HG02642 (cell line): ENCODE results near the gene PRAMEF12.
"Not testable (repeated sequence)": the region's sequence is repeated elsewhere in the genome, so short reads cannot be mapped to it uniquely, and the experiment has no call there.

ENCODE experiments used
- ATAC-seq: cut with Tn5 transposase; IDR thresholded peaks from one replicate; pipeline ENCODE4 v1.9.1; 2021; ENCODE audit warnings: mild to moderate bottlenecking; ENCODE audit not compliant: unreplicated experiment, poor library complexity

Gene PRAMEF12

GRCh38 chr1:12769976-12770505, 3.5 kb upstream of the PRAMEF12 start:
- ATAC-seq: no peak

GRCh38 chr1:12770620-12771019, 2.9 kb upstream of the PRAMEF12 start:
- ATAC-seq: no peak

- no peak for ATAC-seq
These were observed 2.4 kb upstream of the PRAMEF12 start for GRCh38 chr1:12771186-12771585.

- no peak for ATAC-seq
These were observed 1.0 kb upstream of the PRAMEF12 start for GRCh38 chr1:12772520-12772919.

- no peak for ATAC-seq
These were observed 1.3 kb downstream of the PRAMEF12 start for GRCh38 chr1:12774801-12775345.

GRCh38 chr1:12775443-12775842, 1.9 kb downstream of the PRAMEF12 start:
- ATAC-seq: no peak

- ATAC-seq: no peak
These were observed 3.4 kb downstream of the PRAMEF12 start for GRCh38 chr1:12776801-12777557.

GRCh38 chr1:12778061-12778460, 4.5 kb downstream of the PRAMEF12 start:
- ATAC-seq: no peak

GRCh38 chr1:12778907-12779306, 5.4 kb downstream of the PRAMEF12 start:
- ATAC-seq: no peak

- not testable (repeated sequence) for ATAC-seq
These were observed 8.0 kb downstream of the PRAMEF12 start for GRCh38 chr1:12781488-12781887.

- ATAC-seq: not testable (repeated sequence)
These were observed 10.2 kb downstream of the PRAMEF12 start for GRCh38 chr1:12783783-12784182.

- not testable (repeated sequence) for ATAC-seq
These were observed 11.2 kb downstream of the PRAMEF12 start for GRCh38 chr1:12784729-12785128.

- ATAC-seq: not testable (repeated sequence)
These were observed 17.6 kb downstream of the PRAMEF12 start, which contains the start of gene PRAMEF1 for GRCh38 chr1:12791097-12791496. Gene PRAMEF1, plus strand, starts transcription at chr1:12791397. Its CDS starts 1,831 bp downstream, at chr1:12793228.

- no peak for ATAC-seq
These were observed 25.4 kb downstream of the PRAMEF12 start for GRCh38 chr1:12798911-12799310.

- no peak for ATAC-seq
These were observed 26.2 kb downstream of the PRAMEF12 start for GRCh38 chr1:12799730-12800129.

- no peak for ATAC-seq
These were observed 36.4 kb downstream of the PRAMEF12 start for GRCh38 chr1:12809933-12810332.

- no peak for ATAC-seq
These were observed 37.3 kb downstream of the PRAMEF12 start for GRCh38 chr1:12810691-12811408.

- ATAC-seq: no peak
These were observed 37.9 kb downstream of the PRAMEF12 start for GRCh38 chr1:12811409-12811784.

- ATAC-seq: not testable (repeated sequence)
These were observed 45.5 kb downstream of the PRAMEF12 start for GRCh38 chr1:12819061-12819460.
